H1 (cell line): Measurements from ENCODE around the gene PRRG2. TPM values are rescaled to one million over a fixed set of nuclear protein-coding genes. Genes with fewer than 3 reads are reported as not detected.

Source experiments
- CTCF ChIA-PET: fragments of 300-600 bp; sonication (Branson Sonifier 250); formaldehyde crosslinking; loops from one replicate; lab custom pipeline; 2021; ENCODE audit not compliant: partially characterized antibody; lab: Charles Lee
- POLR2A ChIA-PET: fragments of 300-600 bp; sonication (Branson Sonifier 250); formaldehyde crosslinking; loops from one replicate; lab custom pipeline; 2021; ENCODE audit warnings: inconsistent platforms; ENCODE audit not compliant: partially characterized antibody; lab: Charles Lee
- DNase-seq, 2 experiments: peaks; one replicate each; pipeline versions ENCODE4 v3.0.0 to v3.0.0-alpha.2; 2010 to 2022; ENCODE audit warnings: low spot score in 2 of 2, low read depth in 1 of 2, mixed read lengths in 1 of 2
- FAIRE-seq: peaks from 2 replicates; lab custom pipeline; 2011; peaks lifted over from hg19 to GRCh38; lab: Jason Lieb, UNC
- H2AFZ ChIP-seq: 2 replicates; pipeline ENCODE4 v1.8.1; 2012; ENCODE audit warnings: low read length, inconsistent platforms
- H2AK5ac ChIP-seq: 2 replicates; pipeline ENCODE4 v1.6.1; 2013; ENCODE audit warnings: low read depth, low read length
- H2BK120ac ChIP-seq: replicated peaks from 2 replicates; pipeline ENCODE3; 2013; ENCODE audit warnings: low read depth, low read length, inconsistent platforms
- H2BK12ac ChIP-seq: 2 replicates; pipeline ENCODE4 v1.6.1; 2013; ENCODE audit warnings: low read depth, low read length
- H2BK15ac ChIP-seq: 2 replicates; pipeline ENCODE4 v1.6.1; 2013; ENCODE audit warnings: low read length
- H2BK20ac ChIP-seq: 2 replicates; pipeline ENCODE4 v1.6.1; 2013; ENCODE audit warnings: low read length
- H2BK5ac ChIP-seq: 2 replicates; pipeline ENCODE4 v1.6.1; 2013; ENCODE audit warnings: low read depth, low read length
- H3K14ac ChIP-seq: 2 replicates; pipeline ENCODE4 v1.6.1; 2013; ENCODE audit warnings: inconsistent platforms; ENCODE audit not compliant: insufficient read length
- H3K18ac ChIP-seq: 2 replicates; pipeline ENCODE4 v1.6.1; 2013; ENCODE audit warnings: low read length; ENCODE audit errors: extremely low read depth
- H3K23ac ChIP-seq: 2 replicates; pipeline ENCODE4 v1.6.1; 2013; ENCODE audit warnings: inconsistent platforms; ENCODE audit not compliant: insufficient read length
- H3K23me2 ChIP-seq: 2 replicates; pipeline ENCODE4 v1.6.1; 2013; ENCODE audit warnings: low read depth, low read length
- H3K27ac ChIP-seq: 2 replicates; pipeline ENCODE4 v1.6.1; 2011; ENCODE audit warnings: low read depth, low read length, inconsistent platforms
- H3K27me3 ChIP-seq, 4 experiments: replicated peaks in 1 of 4; 1 replicate in 1 of 4; 2 replicates in 3 of 4; pipeline versions ENCODE4 v1.6.1 to v1.8.1; 2011 to 2013; ENCODE audit warnings: low read length in 3 of 4, mild to moderate bottlenecking in 3 of 4, inconsistent platforms in 2 of 4, mixed read lengths in 2 of 4, moderate library complexity in 1 of 4; ENCODE audit not compliant: control insufficient read depth in 3 of 4, insufficient read depth in 3 of 4; ENCODE audit errors: extremely low read depth in 1 of 4
- H3K36me3 ChIP-seq, 4 experiments: 2 replicates each; pipeline versions ENCODE4 v1.6.1 to v1.8.1; 2011 to 2013; ENCODE audit warnings: mild to moderate bottlenecking in 4 of 4, low read length in 3 of 4, moderate library complexity in 2 of 4, control low read depth in 1 of 4, inconsistent platforms in 1 of 4; ENCODE audit not compliant: insufficient read depth in 4 of 4, control insufficient read depth in 2 of 4
- H3K4ac ChIP-seq: replicated peaks from 2 replicates; pipeline ENCODE3; 2013; ENCODE audit warnings: low read length, low read depth, mixed read lengths, inconsistent platforms; ENCODE audit not compliant: insufficient read length
- H3K4me1 ChIP-seq, 4 experiments: replicated peaks in 1 of 4; 1 replicate in 1 of 4; 2 replicates in 3 of 4; pipeline versions ENCODE4 v1.6.1 to v1.8.1; 2011 to 2013; ENCODE audit warnings: low read length in 3 of 4, inconsistent platforms in 2 of 4, mixed read lengths in 1 of 4; ENCODE audit not compliant: insufficient read depth in 4 of 4, control insufficient read depth in 3 of 4
- H3K4me2 ChIP-seq, 2 experiments: 2 replicates each; pipeline versions ENCODE4 v1.6.1 to v1.8.1; 2011 to 2013; ENCODE audit warnings: low read depth in 2 of 2, low read length in 2 of 2, control low read depth in 1 of 2, inconsistent platforms in 1 of 2, mild to moderate bottlenecking in 1 of 2; ENCODE audit not compliant: insufficient read depth in 1 of 2
- H3K4me3 ChIP-seq, 4 experiments: fragments of 200-600, 300-600 bp in 1 of 4; sonication (generic), shearing (Covaris generic), sonication (Bioruptor Twin) in 1 of 4; 2 replicates each; pipeline versions ENCODE4 v1.5.1 to v1.8.1; 2011 to 2016; ENCODE audit warnings: low read length in 4 of 4, low read depth in 3 of 4, control low read depth in 2 of 4, inconsistent platforms in 2 of 4, mild to moderate bottlenecking in 2 of 4, mixed read lengths in 1 of 4, moderate library complexity in 1 of 4; ENCODE audit not compliant: insufficient read depth in 2 of 4; ENCODE audit errors: extremely low read depth in 1 of 4
- H3K56ac ChIP-seq: replicated peaks from 2 replicates; pipeline ENCODE3; 2013; ENCODE audit warnings: low read depth, mild to moderate bottlenecking, mixed read lengths, low read length, inconsistent platforms; ENCODE audit not compliant: insufficient read length
- H3K79me1 ChIP-seq: 2 replicates; pipeline ENCODE4 v1.6.1; 2013; ENCODE audit warnings: low read depth, low read length, control low read depth
- H3K79me2 ChIP-seq, 2 experiments: 2 replicates each; pipeline versions ENCODE4 v1.6.1 to v1.8.1; 2012 to 2013; ENCODE audit warnings: low read length in 2 of 2, mild to moderate bottlenecking in 2 of 2, inconsistent platforms in 1 of 2; ENCODE audit not compliant: insufficient read depth in 2 of 2, control insufficient read depth in 1 of 2
- H3K9ac ChIP-seq, 4 experiments: replicated peaks in 1 of 4; 1 replicate in 1 of 4; 2 replicates in 3 of 4; pipeline versions ENCODE4 v1.6.1 to v1.8.1; 2011 to 2013; ENCODE audit warnings: low read depth in 3 of 4, low read length in 3 of 4, control low read depth in 2 of 4, mild to moderate bottlenecking in 2 of 4, moderate library complexity in 2 of 4, inconsistent platforms in 1 of 4; ENCODE audit errors: extremely low read depth in 1 of 4
- H3K9me3 ChIP-seq, 2 experiments: 2 replicates each; pipeline versions ENCODE4 v1.6.1 to v1.8.1; 2012 to 2013; ENCODE audit warnings: mild to moderate bottlenecking in 2 of 2, moderate library complexity in 2 of 2, control low read depth in 1 of 2, inconsistent platforms in 1 of 2, low read depth in 1 of 2, low read length in 1 of 2, mixed read lengths in 1 of 2; ENCODE audit not compliant: insufficient read depth in 2 of 2
- H4K20me1 ChIP-seq, 2 experiments: replicated peaks in 1 of 2; 2 replicates each; pipeline versions ENCODE3 to v1.8.1; 2011 to 2013; ENCODE audit warnings: inconsistent platforms in 2 of 2, low read length in 2 of 2, mild to moderate bottlenecking in 1 of 2; ENCODE audit not compliant: insufficient read depth in 2 of 2, control insufficient read depth in 1 of 2
- H4K5ac ChIP-seq: 2 replicates; pipeline ENCODE4 v1.6.1; 2013; ENCODE audit warnings: low read length, low read depth, mixed read lengths, inconsistent platforms; ENCODE audit not compliant: insufficient read length
- H4K8ac ChIP-seq: 2 replicates; pipeline ENCODE4 v1.8.0; 2013; ENCODE audit warnings: mild to moderate bottlenecking, moderate library complexity, low read length, inconsistent platforms; ENCODE audit not compliant: insufficient read depth; ENCODE audit errors: extremely low read depth
- H4K91ac ChIP-seq: replicated peaks from 2 replicates; pipeline ENCODE3; 2013; ENCODE audit warnings: low read length, mixed read lengths, inconsistent platforms; ENCODE audit not compliant: insufficient read length
- ATF2 ChIP-seq: IDR thresholded peaks from 2 replicates; pipeline ENCODE4 v1.6.1; 2012; ENCODE audit warnings: low read length, inconsistent platforms
- ATF3 ChIP-seq: IDR thresholded peaks from 2 replicates; pipeline ENCODE4 v1.6.1; 2011; ENCODE audit warnings: low read depth, mild to moderate bottlenecking, low read length; ENCODE audit not compliant: insufficient read depth
- BACH1 ChIP-seq: IDR thresholded peaks from 2 replicates; pipeline ENCODE4 v1.6.1; 2012; ENCODE audit warnings: low read length, improper control_type of control experiment
- KDM1A ChIP-seq: fragments of 200-600, 300-600 bp; sonication (generic); IDR thresholded peaks from 2 replicates; pipeline ENCODE4 v1.7.1; 2016; ENCODE audit warnings: mild to moderate bottlenecking, low read length, borderline replicate concordance
- KDM4A ChIP-seq: IDR thresholded peaks from one replicate; pipeline ENCODE4 v1.7.1; 2012; ENCODE audit warnings: low read depth, mild to moderate bottlenecking, moderate library complexity, low read length, inconsistent platforms; ENCODE audit not compliant: severe bottlenecking
- POU5F1 ChIP-seq: IDR thresholded peaks from 2 replicates; pipeline ENCODE4 v1.6.1; 2011; ENCODE audit warnings: low read depth, mild to moderate bottlenecking, low read length, moderate library complexity
- RFX5 ChIP-seq: IDR thresholded peaks from 2 replicates; pipeline ENCODE4 v1.6.1; 2011; ENCODE audit warnings: low read depth, low read length, improper control_type of control experiment, borderline replicate concordance
- SIRT6 ChIP-seq: IDR thresholded peaks from one replicate; pipeline ENCODE4 v1.7.1; 2012; ENCODE audit warnings: low read length, inconsistent platforms
- YY1 ChIP-seq: IDR thresholded peaks from 2 replicates; pipeline ENCODE4 v1.6.1; 2011; ENCODE audit warnings: low read depth, mild to moderate bottlenecking, low read length
- WGBS, 2 experiments: shearing (Covaris generic) in 1 of 2; methylation state at CpG; one replicate each; pipeline versions ENCODE4 v1.1.6 to v1.1.7; 2013 to 2015; ENCODE audit warnings: low lambda C conversion rate in 2 of 2, mixed read lengths in 2 of 2, inconsistent platforms in 1 of 2, low coverage in 1 of 2, missing lambda C conversion rate in 1 of 2; ENCODE audit not compliant: insufficient replicate concordance in 2 of 2, insufficient coverage in 1 of 2, insufficient read length in 1 of 2; ENCODE audit errors: extremely low coverage in 1 of 2, missing lambda C conversion rate in 1 of 2; 5-methylcytosine and 5-hydroxymethylcytosine counted together
- polyA plus RNA-seq, 7 experiments: library from polyadenylated mRNA; depleted of rRNA in 3 of 7; stranded (reverse) in 5 of 7; unstranded in 2 of 7; fragments of >200 nt in 5 of 7; fragments of 200-250 nt in 2 of 7; gene quantifications; 1 replicate in 5 of 7; 2 replicates in 1 of 7; 4 replicates in 1 of 7; pipeline versions ENCODE4 v1.2.1 to v1.2.3, GENCODE V29; 2011 to 2013; ENCODE audit warnings: missing spikeins in 2 of 7, mixed read lengths in 2 of 7
- total RNA-seq: library from RNA; stranded (reverse); fragmentation: NEBNext Ultra II Directional; extraction: Animal tissue kit (Norgen Biotek cat#: 25700); gene quantifications from 2 replicates; pipeline ENCODE4 v1.2.1, GENCODE V29; 2021

PRRG2 gene
- total and polyA plus RNA-seq, 2 of the 8 experiments (the other 6 are each of a cell fraction or from before 2014, with no cell fraction given) = 4.1 to 5.6 TPM

- no peak overlapping the region for H3K56ac ChIP-seq
- no peak overlapping the region for H4K91ac ChIP-seq
- no peaks in the 10 kb centered on the region for H3K4me1 ChIP-seq
- H3K9me3 ChIP-seq = no peaks in the 10 kb centered on the region
- ChIA-PET CTCF (interaction anchor here (1.3 to 1.6 kb wide), 2 partner anchors 19 to 33 kb away, joined by 3 to 7 read pairs; no protein-coding TSS in a partner anchor), POLR2A (interaction anchor here (1.4 to 50.7 kb wide), 4 partner anchors 1 to 103 kb away, joined by 3 to 840 read pairs (median 424); partner anchors contain the start of genes PRR12, RRAS and SCAF1)
- H3K79me2 ChIP-seq = peaks cover 4 to 78% of the 10 kb centered on the region in 2 experiments; a peak in 2 of 4 replicates
- peaks cover 19 to 82% (median 54%) of the 10 kb centered on the region in 4 experiments for H3K36me3 ChIP-seq
- no peak overlapping the region for H3K27ac ChIP-seq
- no peak overlapping the region for H3K23ac ChIP-seq
- WGBS, 2 experiments = 97% methylated on average over 2 of the region's 2 CpGs; no CpG with 5 or more reads in 1 of the 2 experiments
- H3K4me3 ChIP-seq = no peak overlapping the region
- no peaks in the 10 kb centered on the region for H3K27me3 ChIP-seq
- FAIRE-seq (no peak), DNase-seq (no peak)
- no peak overlapping the region for H2BK120ac ChIP-seq
- no peaks in the 10 kb centered on the region; the same call in none of the 2 replicates for H3K79me1 ChIP-seq
- no peak overlapping the region for H3K14ac ChIP-seq
- H4K8ac ChIP-seq = no peak overlapping the region; the same call in 1 of the 2 replicates
- no peak overlapping the region for H2BK15ac ChIP-seq
- no peak overlapping the region for H2AFZ ChIP-seq
- no peak overlapping the region for H2BK12ac ChIP-seq
- peaks cover under 1 to 24% of the 10 kb centered on the region in 2 experiments for H4K20me1 ChIP-seq
- H4K5ac ChIP-seq = no peak overlapping the region
- H2BK20ac ChIP-seq = no peak overlapping the region
- H3K4ac ChIP-seq = no peak overlapping the region
- no peak overlapping the region for H3K18ac ChIP-seq
- no peaks in the 10 kb centered on the region for H3K23me2 ChIP-seq
- H3K9ac ChIP-seq = no peak overlapping the region
- H2AK5ac ChIP-seq = no peak overlapping the region
- no peak overlapping the region for H3K4me2 ChIP-seq
- H2BK5ac ChIP-seq = no peak overlapping the region
- TF ChIP-seq POU5F1 (no peak), BACH1 (no peak), RFX5 (no peak), YY1 (no peak), SIRT6 (no peak), KDM1A (no peak), KDM4A (no peak), ATF2 (no peak), ATF3 (no peak)
These were observed 21.7 kb downstream of the PRRG2 start for GRCh38 chr19:49602806-49603205.
